ENCODE measurements around the gene ZNF516.

- TF ChIP-seq EP300 (IDR thresholded peaks at IDR 0.05; ENCODE audit: low read depth in 2 of 2, low read length in 2 of 2) = no peak
- TF ChIP-seq EP300 (CRISPR knock-in tag; IDR thresholded peaks at IDR 0.05; ENCODE audit: borderline replicate concordance) = no peak
- no peak for TF ChIP-seq ZBTB49 (CRISPR knock-in tag; IDR thresholded peaks at IDR 0.05; ENCODE audit: borderline replicate concordance)
- TF ChIP-seq RFX5 (IDR thresholded peaks at IDR 0.05; ENCODE audit: low read depth, low read length) = no peak
- no peak for TF ChIP-seq TAF1 (CRISPR knock-in tag; IDR thresholded peaks at IDR 0.05)
- TF ChIP-seq ZNF235 (CRISPR knock-in tag; IDR thresholded peaks at IDR 0.05; ENCODE audit: borderline replicate concordance) = no peak
- no peak for TF ChIP-seq ZNF24 (IDR thresholded peaks at IDR 0.05)
- no peak for TF ChIP-seq SOX13 (IDR thresholded peaks at IDR 0.05)
- TF ChIP-seq SOX13 (CRISPR knock-in tag; conservative IDR thresholded peaks at IDR 0.05 in 1 of 2, IDR thresholded peaks at IDR 0.05 in 1 of 2) = no peak
- TF ChIP-seq CTCF (CRISPR knock-in tag; IDR thresholded peaks at IDR 0.05) = no peak
Measured at GRCh38 chr18:76388261-76388660, 106.8 kb downstream of the ZNF516 start.
